ENCODE data around the gene CDYL.

The CDYL gene

GRCh38 chr6:4774296-4774695, 1.9 kb upstream of the CDYL start:
- no peak for DNase-seq (ENCODE audit: low read depth in 2 of 3, low spot score in 2 of 3)

GRCh38 chr6:4774715-4775493, 1.3 kb upstream of the CDYL start:
- DNase-seq (ENCODE audit: low read depth in 2 of 3, low spot score in 2 of 3), result peak in 2 of 3 experiments; percentile 9 to 15

GRCh38 chr6:4775494-4776130, 592 bp upstream of the CDYL start:
- DNase-seq (ENCODE audit: low read depth in 2 of 3, low spot score in 2 of 3), result peak; percentile 21 to 58 (median 27)

- DNase-seq (ENCODE audit: low read depth in 2 of 3, low spot score in 2 of 3), result peak in 2 of 3 experiments; percentile 8 to 19
Observed at GRCh38 chr6:4776493-4777393, 539 bp downstream of the CDYL start.

- no peak for DNase-seq (ENCODE audit: low read depth in 2 of 3, low spot score in 2 of 3)
Observed at GRCh38 chr6:4777394-4777935, 1.3 kb downstream of the CDYL start.

- no peak for DNase-seq (ENCODE audit: low read depth in 2 of 3, low spot score in 2 of 3)
Observed at GRCh38 chr6:4778086-4778485, 1.9 kb downstream of the CDYL start.

GRCh38 chr6:4780360-4780812, 4.2 kb downstream of the CDYL start:
- DNase-seq (ENCODE audit: low read depth in 2 of 3, low spot score in 2 of 3), result no peak

GRCh38 chr6:4781426-4781825, 5.2 kb downstream of the CDYL start:
- DNase-seq (ENCODE audit: low read depth in 2 of 3, low spot score in 2 of 3), result no peak

GRCh38 chr6:4781967-4782575, 5.9 kb downstream of the CDYL start:
- no peak for DNase-seq (ENCODE audit: low read depth in 2 of 3, low spot score in 2 of 3)

GRCh38 chr6:4786996-4787395, 10.8 kb downstream of the CDYL start:
- no peak for DNase-seq (ENCODE audit: low read depth in 2 of 3, low spot score in 2 of 3)

- no peak for DNase-seq (ENCODE audit: low read depth in 2 of 3, low spot score in 2 of 3)
Observed at GRCh38 chr6:4788482-4788881, 12.3 kb downstream of the CDYL start.

GRCh38 chr6:4788953-4789584, 12.9 kb downstream of the CDYL start:
- no peak for DNase-seq (ENCODE audit: low read depth in 2 of 3, low spot score in 2 of 3)

GRCh38 chr6:4790158-4790899, 14.1 kb downstream of the CDYL start:
- no peak for DNase-seq (ENCODE audit: low read depth in 2 of 3, low spot score in 2 of 3)

GRCh38 chr6:4794140-4794707, 18.0 kb downstream of the CDYL start:
- DNase-seq (ENCODE audit: low read depth in 2 of 3, low spot score in 2 of 3), result no peak

GRCh38 chr6:4797587-4797986, 21.4 kb downstream of the CDYL start:
- no peak for DNase-seq (ENCODE audit: low read depth in 2 of 3, low spot score in 2 of 3)

- DNase-seq (ENCODE audit: low read depth in 2 of 3, low spot score in 2 of 3), result no peak
Observed at GRCh38 chr6:4799912-4800311, 23.7 kb downstream of the CDYL start.

GRCh38 chr6:4800662-4801061, 24.5 kb downstream of the CDYL start:
- no peak for DNase-seq (ENCODE audit: low read depth in 2 of 3, low spot score in 2 of 3)

- DNase-seq (ENCODE audit: low read depth in 2 of 3, low spot score in 2 of 3), result no peak
Observed at GRCh38 chr6:4801491-4802110, 25.4 kb downstream of the CDYL start.

Data from activated CD8-positive, alpha-beta memory T cell treated with anti-CD3 and anti-CD28 coated beads for 48 hours (primary cell).